Measurements from ENCODE around the gene PHF23. TPM values are rescaled to one million over a fixed set of nuclear protein-coding genes. Genes with fewer than 3 reads are reported as not detected.

PHF23 gene
- total and polyA plus RNA-seq, 9 of the 15 experiments (the other 6 are each of a cell fraction or from before 2014, with no cell fraction given) = 7.4 to 87.5 (median 33.7) TPM

GRCh38 chr17:7239091-7240027 lies at the start of gene PHF23 (continued):
- no peak for TF ChIP-seq CHD7 (IDR thresholded peaks at IDR 0.05; ENCODE audit: low read depth, low read length)
- peak; percentile 85 for TF ChIP-seq ETV1 (tag; conservative IDR thresholded peaks at IDR 0.05; ENCODE audit: low read depth)
- peak; percentile 22 for TF ChIP-seq TBP (optimal IDR thresholded peaks at IDR 0.05; ENCODE audit: low read depth, low read length)
- TF ChIP-seq CREB3L1 (IDR thresholded peaks at IDR 0.05; ENCODE audit: borderline replicate concordance, low read depth) = peak; percentile 93
- peak; percentile 74 for TF ChIP-seq ZNF766 (CRISPR knock-in tag; conservative IDR thresholded peaks at IDR 0.05)
- no peak for TF ChIP-seq ZNF699 (CRISPR knock-in tag; IDR thresholded peaks at IDR 0.05; ENCODE audit: insufficient replicate concordance)
- TF ChIP-seq ZNF444 (CRISPR knock-in tag; IDR thresholded peaks at IDR 0.05) = peak; percentile 45; the same call in 1 of the 2 replicates
- no peak for TF ChIP-seq HNRNPH1 (optimal IDR thresholded peaks at IDR 0.05; ENCODE audit: low read depth, low read length)
- no peak for TF ChIP-seq HMG20B (CRISPR knock-in tag; IDR thresholded peaks at IDR 0.05)
- TF ChIP-seq ZNF551 (CRISPR knock-in tag; IDR thresholded peaks at IDR 0.05) = no peak
- TF ChIP-seq TAF9B (IDR thresholded peaks at IDR 0.05; ENCODE audit: partially characterized antibody) = peak; percentile 25
- no peak; the same call in 1 of the 2 replicates for TF ChIP-seq ZBTB7A (IDR thresholded peaks at IDR 0.05; ENCODE audit: borderline replicate concordance, control insufficient read depth, low read depth, low read length)

Data from K562 (cell line).